Measurements from ENCODE around the gene ZNF576. TPM values are rescaled to one million over a fixed set of nuclear protein-coding genes. Genes with fewer than 3 reads are reported as not detected.

The ZNF576 gene
- total and polyA plus RNA-seq, 2 of the 13 experiments (the other 11 are each of a cell fraction or from before 2014, with no cell fraction given) = 7.2 to 9.6 TPM

DNA sequence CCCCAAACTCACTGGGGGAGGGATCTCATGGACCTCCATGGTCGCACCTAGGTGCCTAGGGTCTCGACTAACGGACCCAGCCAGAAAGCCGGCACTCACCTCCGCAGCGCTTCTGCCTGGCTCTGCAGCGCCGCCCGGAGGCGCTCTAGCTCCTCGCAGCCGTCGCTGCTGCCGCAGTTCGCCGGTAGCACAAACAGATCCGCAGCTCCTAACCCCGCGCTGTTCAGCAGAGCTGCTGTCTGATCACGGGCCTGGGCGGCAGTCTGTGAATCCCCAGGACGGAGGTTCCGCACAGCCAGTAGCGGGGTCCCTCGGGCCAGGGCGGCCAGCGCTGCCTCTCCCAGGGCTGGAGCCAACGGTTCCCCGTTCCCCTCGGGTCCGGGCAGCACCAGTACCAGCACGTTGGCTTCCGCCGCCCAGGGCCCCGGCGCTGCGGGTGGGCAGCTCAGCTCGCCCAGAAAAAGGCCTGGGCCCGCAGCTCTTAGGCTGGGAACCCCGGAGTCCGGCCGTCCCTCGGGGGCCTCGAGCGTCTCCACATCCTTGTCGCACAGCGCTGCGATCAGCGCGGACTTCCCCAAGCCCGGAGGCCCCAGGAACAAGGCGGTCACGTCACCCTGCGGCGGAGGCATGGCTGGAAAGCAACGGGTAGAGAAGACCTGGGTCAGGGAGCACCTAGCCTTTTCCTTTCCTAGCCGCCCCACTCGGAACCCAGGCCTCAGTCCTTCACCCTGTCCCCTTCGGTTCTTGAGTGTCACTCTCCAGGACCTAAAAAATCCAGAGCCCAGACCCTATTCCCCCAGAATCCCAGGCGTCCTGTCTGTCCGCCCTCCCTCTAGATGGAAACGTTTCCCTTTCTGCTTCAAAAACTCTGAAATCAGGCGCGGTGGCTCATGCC lies 1.4 kb upstream of the ZNF576 start (continued):
- TF ChIP-seq PITX1 (CRISPR knock-in tag; IDR thresholded peaks at IDR 0.05) = no peak; the same call in 1 of the 2 replicates
- no peak for TF ChIP-seq ZNF280B (CRISPR knock-in tag; IDR thresholded peaks at IDR 0.05; ENCODE audit: borderline replicate concordance)
- no peak for TF ChIP-seq TCF7 (IDR thresholded peaks at IDR 0.05; ENCODE audit: low read depth)
- no peak for TF ChIP-seq TERF1 (CRISPR knock-in tag; IDR thresholded peaks at IDR 0.05)
- TF ChIP-seq MED13 (CRISPR knock-in tag; IDR thresholded peaks at IDR 0.05) = no peak
- no peak for TF ChIP-seq ZNF83 (CRISPR knock-in tag; IDR thresholded peaks at IDR 0.05; ENCODE audit: borderline replicate concordance)
- no peak for TF ChIP-seq NR2F2 (IDR thresholded peaks at IDR 0.05; ENCODE audit: borderline replicate concordance, low read depth)
- 0 out of 2 replicates have a peak, but pooled peaks have one; percentile 35 for TF ChIP-seq KMT2A (CRISPR knock-in tag; IDR thresholded peaks at IDR 0.05)
- no peak for TF ChIP-seq ZNF12 (CRISPR knock-in tag; IDR thresholded peaks at IDR 0.05)
- TF ChIP-seq, protein P1, sequence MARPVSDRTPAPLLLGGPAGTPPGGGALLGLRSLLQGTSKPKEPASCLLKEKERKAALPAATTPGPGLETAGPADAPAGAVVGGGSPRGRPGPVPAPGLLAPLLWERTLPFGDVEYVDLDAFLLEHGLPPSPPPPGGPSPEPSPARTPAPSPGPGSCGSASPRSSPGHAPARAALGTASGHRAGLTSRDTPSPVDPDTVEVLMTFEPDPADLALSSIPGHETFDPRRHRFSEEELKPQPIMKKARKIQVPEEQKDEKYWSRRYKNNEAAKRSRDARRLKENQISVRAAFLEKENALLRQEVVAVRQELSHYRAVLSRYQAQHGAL (CRISPR knock-in tag; IDR thresholded peaks at IDR 0.05; ENCODE audit: not compliant biosample characterization) = no peak
- TF ChIP-seq PATZ1 (CRISPR knock-in tag; IDR thresholded peaks at IDR 0.05) = no peak
- peak; percentile 43; the same call in 1 of the 2 replicates for TF ChIP-seq NR0B2 (CRISPR knock-in tag; IDR thresholded peaks at IDR 0.05)
- TF ChIP-seq ZBTB1 (CRISPR knock-in tag; IDR thresholded peaks at IDR 0.05; ENCODE audit: borderline replicate concordance) = no peak
- TF ChIP-seq ZNF142 (CRISPR knock-in tag; IDR thresholded peaks at IDR 0.05) = no peak
- no peak for TF ChIP-seq IKZF1 (IDR thresholded peaks at IDR 0.05)
- TF ChIP-seq FOXA3 (CRISPR knock-in tag; IDR thresholded peaks at IDR 0.05) = no peak
- no peak for TF ChIP-seq MAFG (CRISPR knock-in tag; IDR thresholded peaks at IDR 0.05)
